CD4-positive, alpha-beta memory T cell (primary cell): ENCODE measurements around the gene HYAL1. TPM values are rescaled to one million over a fixed set of nuclear protein-coding genes. Genes with fewer than 3 reads are reported as not detected.
A peak's percentile ranks its signal among the peaks of the same experiment; 100 is the strongest.

Source experiments
- CTCF ChIA-PET: fragments of 350-600 bp; sonication (Branson Sonifier 250); formaldehyde crosslinking; loops from one replicate; lab custom pipeline; 2021; ENCODE audit warnings: inconsistent platforms; ENCODE audit not compliant: partially characterized antibody; lab: Charles Lee
- POLR2A ChIA-PET: fragments of 350-600 bp; sonication (Branson Sonifier 250); formaldehyde crosslinking; loops from one replicate; lab custom pipeline; 2021; ENCODE audit not compliant: partially characterized antibody; lab: Charles Lee
- DNase-seq, 5 donors: peaks; one replicate each; pipeline versions ENCODE4 v3.0.0 to v3.0.0-alpha.2; 2020 to 2022; ENCODE audit warnings: mixed read lengths in 1 of 5
- H3K27ac ChIP-seq: one replicate; pipeline ENCODE4 v1.7.0; 2013; ENCODE audit warnings: low read depth, low read length
- H3K27me3 ChIP-seq: 2 replicates; pipeline ENCODE4 v1.7.0; 2013; ENCODE audit warnings: mild to moderate bottlenecking, low read length, moderate library complexity; ENCODE audit not compliant: insufficient read depth
- H3K36me3 ChIP-seq: 2 replicates; pipeline ENCODE4 v1.7.0; 2013; ENCODE audit warnings: mild to moderate bottlenecking, low read length, moderate library complexity; ENCODE audit not compliant: insufficient read depth
- H3K4me1 ChIP-seq: 2 replicates; pipeline ENCODE4 v1.7.0; 2013; ENCODE audit warnings: mild to moderate bottlenecking, low read length, moderate library complexity; ENCODE audit not compliant: insufficient read depth
- H3K4me3 ChIP-seq, 2 donors: one replicate each; pipeline ENCODE4 v1.7.0; 2013; ENCODE audit warnings: low read length in 2 of 2, mild to moderate bottlenecking in 1 of 2
- H3K9me3 ChIP-seq, 2 donors: one replicate each; pipeline ENCODE4 v1.7.0; 2013; ENCODE audit warnings: low read length in 2 of 2, control low read depth in 1 of 2; ENCODE audit not compliant: control insufficient read depth in 1 of 2
- H3K27ac Mint-ChIP-seq, 7 donors: one replicate each; pipeline ENCODE4 v1.8.0; 2020 to 2021; ENCODE audit warnings: mixed read lengths in 7 of 7, mild to moderate bottlenecking in 6 of 7, inconsistent platforms in 3 of 7, moderate library complexity in 3 of 7
- H3K27me3 Mint-ChIP-seq, 2 donors: one replicate each; pipeline ENCODE4 v1.8.0; 2020 to 2021; ENCODE audit warnings: mixed read lengths in 2 of 2
- H3K36me3 Mint-ChIP-seq, 2 donors: one replicate each; pipeline ENCODE4 v1.8.0; 2020 to 2021; ENCODE audit warnings: mixed read lengths in 2 of 2, inconsistent platforms in 1 of 2, mild to moderate bottlenecking in 1 of 2
- H3K4me1 Mint-ChIP-seq, 4 donors: one replicate each; pipeline ENCODE4 v1.8.0; 2020 to 2021; ENCODE audit warnings: mixed read lengths in 4 of 4, mild to moderate bottlenecking in 1 of 4
- H3K4me3 Mint-ChIP-seq, 8 donors: one replicate each; pipeline ENCODE4 v1.8.0; 2020 to 2021; ENCODE audit warnings: mixed read lengths in 8 of 8, mild to moderate bottlenecking in 7 of 8, moderate library complexity in 6 of 8, inconsistent platforms in 3 of 8
- H3K9me3 Mint-ChIP-seq, 8 donors: one replicate each; pipeline ENCODE4 v1.8.0; 2020 to 2021; ENCODE audit warnings: mixed read lengths in 8 of 8, mild to moderate bottlenecking in 5 of 8, inconsistent platforms in 3 of 8, moderate library complexity in 1 of 8
- intact Hi-C: fragments of 100-400 bp; cut with micrococcal nuclease; formaldehyde crosslinking; loops from one replicate; pipeline ENCODE4 v1.15.1; 2023
- polyA plus RNA-seq, 2 donors: library from polyadenylated mRNA; unstranded; fragments of 300-500 nt; fragmentation: Illumina TruSeq; gene quantifications; one replicate each; pipeline ENCODE4 v1.2.3, GENCODE V29; 2021
- total RNA-seq, 2 experiments: library from RNA; stranded (reverse); gene quantifications; one replicate each; pipeline ENCODE4 v1.2.3, GENCODE V29; 2021

HYAL1 gene
- total and polyA plus RNA-seq, 4 experiments from 2014 or later = 0.09 to 0.50 (median 0.29) TPM

GRCh38 chr3:50304601-50305000, 1.2 kb upstream of the HYAL1 start:
- H3K4me1 Mint-ChIP-seq = peaks cover 11 to 16% (median 14%) of the 10 kb centered on the region in 4 donors
- Histone ChIP-seq H3K4me3 (no peak overlapping the region), H3K9me3 (no peaks in the 10 kb centered on the region), H3K27ac (no peak overlapping the region), H3K27me3 (no peaks in the 10 kb centered on the region), H3K36me3 (no peaks in the 10 kb centered on the region), H3K4me1 (peaks cover 12% of the 10 kb centered on the region)
- intact Hi-C loops = no loop called here
- H3K4me3 Mint-ChIP-seq = no peak overlapping the region
- H3K27me3 Mint-ChIP-seq = no peaks in the 10 kb centered on the region
- ChIA-PET CTCF (no interaction called here), POLR2A (no interaction called here)
- DNase-seq = peak in 1 of 5 donors; percentile 8
- H3K27ac Mint-ChIP-seq = peak overlapping the region in 4 of 7 donors; percentile 7 to 57 (median 30)
- no peaks in the 10 kb centered on the region for H3K36me3 Mint-ChIP-seq
- H3K9me3 Mint-ChIP-seq = no peaks in the 10 kb centered on the region

- H3K36me3 Mint-ChIP-seq = peaks cover 0 to 7% of the 10 kb centered on the region in 2 donors
- H3K9me3 ChIP-seq = no peaks in the 10 kb centered on the region
- POLR2A ChIA-PET = interaction anchor here (0.9 to 1.0 kb wide), 3 partner anchors 13 to 36 kb away, joined by 3 to 4 read pairs (median 3); partner anchors contain the start of gene TUSC2
- no peak overlapping the region for H3K27ac ChIP-seq
- no peaks in the 10 kb centered on the region for H3K9me3 Mint-ChIP-seq
- H3K4me3 ChIP-seq = no peak overlapping the region
- peaks cover 25% of the 10 kb centered on the region for H3K4me1 ChIP-seq
- no peaks in the 10 kb centered on the region for H3K36me3 ChIP-seq
- H3K27me3 ChIP-seq = no peaks in the 10 kb centered on the region
- peaks cover 14 to 37% (median 23%) of the 10 kb centered on the region in 4 donors for H3K4me1 Mint-ChIP-seq
- DNase-seq = peak in 1 of 5 donors; percentile 35
- no peaks in the 10 kb centered on the region for H3K27me3 Mint-ChIP-seq
- intact Hi-C loops = no loop called here
- H3K4me3 Mint-ChIP-seq = peak overlapping the region in 1 of 8 donors; percentile 7
- H3K27ac Mint-ChIP-seq = peak overlapping the region in 3 of 7 donors; percentile 13 to 57 (median 41)
- CTCF ChIA-PET = interaction anchor here (0.7 to 1.0 kb wide), 2 partner anchors 35 to 265 kb away, joined by 3 read pairs; partner anchors contain the start of gene C3orf18
Observed at GRCh38 chr3:50302095-50303012, 1.0 kb downstream of the HYAL1 start.

- Mint-ChIP-seq H3K36me3 (peaks cover 0 to 7% of the 10 kb centered on the region in 2 donors), H3K4me3 (peak overlapping the region in 6 of 8 donors; percentile 35 to 97 (median 64)), H3K27me3 (no peaks in the 10 kb centered on the region), H3K27ac (peak overlapping the region; percentile 95 to 100 (median 100)), H3K4me1 (peaks cover 15 to 44% (median 27%) of the 10 kb centered on the region in 4 donors), H3K9me3 (no peaks in the 10 kb centered on the region)
- no peak overlapping the region for H3K27ac ChIP-seq
- DNase-seq = no peak
- no peaks in the 10 kb centered on the region for H3K27me3 ChIP-seq
- H3K9me3 ChIP-seq = no peaks in the 10 kb centered on the region
- no peak overlapping the region for H3K4me3 ChIP-seq
- CTCF ChIA-PET = no interaction called here
- peaks cover 25% of the 10 kb centered on the region for H3K4me1 ChIP-seq
- H3K36me3 ChIP-seq = no peaks in the 10 kb centered on the region
- intact Hi-C loops = no loop called here
- POLR2A ChIA-PET = interaction anchor here (0.6 to 3.8 kb wide), 2 partner anchors 28 to 46 kb away, joined by 3 to 28 read pairs; partner anchors contain the start of gene TUSC2
Observed at GRCh38 chr3:50300681-50301254, 2.6 kb downstream of the HYAL1 start.

GRCh38 chr3:50299929-50300680, 3.3 kb downstream of the HYAL1 start:
- Mint-ChIP-seq H3K9me3 (no peaks in the 10 kb centered on the region), H3K4me3 (peak overlapping the region; percentile 95 to 100 (median 97)), H3K27me3 (no peaks in the 10 kb centered on the region), H3K27ac (peak overlapping the region; percentile 95 to 100 (median 100)), H3K4me1 (peaks cover 15 to 47% (median 27%) of the 10 kb centered on the region in 4 donors), H3K36me3 (peaks cover 0 to 7% of the 10 kb centered on the region in 2 donors)
- intact Hi-C loops = loop anchor here (1.0 to 2.0 kb wide), 8 partner anchors 21 to 361 kb away; partner anchors contain the start of genes CYB561D2, NPRL2, TMEM115 and TUSC2
- Histone ChIP-seq H3K4me3 (peak overlapping the region; percentile 57 to 64), H3K27me3 (no peaks in the 10 kb centered on the region), H3K9me3 (no peaks in the 10 kb centered on the region), H3K4me1 (peaks cover 25% of the 10 kb centered on the region), H3K27ac (peak overlapping the region; percentile 90), H3K36me3 (no peaks in the 10 kb centered on the region)
- POLR2A ChIA-PET = interaction anchor here (0.6 to 9.2 kb wide), 15 partner anchors 10 to 269 kb away, joined by 3 to 178 read pairs (median 10); partner anchors contain the start of genes CYB561D2, GNAI2, HEMK1 and HYAL2
- DNase-seq = peak in 1 of 5 donors; percentile 32
- CTCF ChIA-PET = interaction anchor here (0.9 to 3.8 kb wide), 11 partner anchors 15 to 105 kb away, joined by 3 to 37 read pairs (median 5); partner anchors contain the start of genes GNAI2, HYAL2 and TUSC2

GRCh38 chr3:50299638-50299928, 3.8 kb downstream of the HYAL1 start:
- peaks cover 25% of the 10 kb centered on the region for H3K4me1 ChIP-seq
- H3K36me3 ChIP-seq = no peaks in the 10 kb centered on the region
- H3K4me1 Mint-ChIP-seq = peaks cover 12 to 47% (median 26%) of the 10 kb centered on the region in 4 donors
- H3K4me3 Mint-ChIP-seq = peak overlapping the region; percentile 95 to 100 (median 97)
- intact Hi-C loops = loop anchor here (1.0 to 2.0 kb wide), 8 partner anchors 22 to 360 kb away; partner anchors contain the start of genes CYB561D2, NPRL2, TMEM115 and TUSC2
- peaks cover 0 to 7% of the 10 kb centered on the region in 2 donors for H3K36me3 Mint-ChIP-seq
- no peaks in the 10 kb centered on the region for H3K27me3 ChIP-seq
- H3K9me3 ChIP-seq = no peaks in the 10 kb centered on the region
- no peaks in the 10 kb centered on the region for H3K27me3 Mint-ChIP-seq
- peak overlapping the region; percentile 57 to 64 for H3K4me3 ChIP-seq
- peak overlapping the region; percentile 95 to 100 (median 100) for H3K27ac Mint-ChIP-seq
- H3K27ac ChIP-seq = peak overlapping the region; percentile 90
- H3K9me3 Mint-ChIP-seq = no peaks in the 10 kb centered on the region
- ChIA-PET CTCF (interaction anchor here (0.9 to 3.8 kb wide), 12 partner anchors 15 to 105 kb away, joined by 3 to 37 read pairs (median 5); partner anchors contain the start of genes GNAI2, HYAL2 and TUSC2), POLR2A (interaction anchor here (1.0 to 9.2 kb wide), 17 partner anchors 10 to 1090 kb away, joined by 3 to 178 read pairs (median 7); partner anchors contain the start of genes CYB561D2, GNAI2, HEMK1 and HYAL2)
- no peak for DNase-seq
